HG03342 (cell line): ENCODE measurements around the gene STBD1.
"Not testable (repeated sequence)": the region's sequence is repeated elsewhere in the genome, so short reads cannot be mapped to it uniquely, and the experiment has no call there.

Experiments used
- ATAC-seq: cut with Tn5 transposase; IDR thresholded peaks from one replicate; pipeline ENCODE4 v1.9.1; 2021; ENCODE audit warnings: mild to moderate bottlenecking, moderate library complexity; ENCODE audit not compliant: unreplicated experiment

STBD1 gene

GRCh38 chr4:76315267-76315918 lies 8.9 kb downstream of the STBD1 start:
- no peak for ATAC-seq

GRCh38 chr4:76316131-76316530 lies 9.6 kb downstream of the STBD1 start:
- ATAC-seq, result no peak

- no peak for ATAC-seq
Observed at GRCh38 chr4:76322236-76322635, 15.7 kb downstream of the STBD1 start.

GRCh38 chr4:76325072-76325471 lies 18.5 kb downstream of the STBD1 start:
- no peak for ATAC-seq

- ATAC-seq, result no peak
Observed at GRCh38 chr4:76326515-76326914, 20.0 kb downstream of the STBD1 start.

GRCh38 chr4:76334885-76335284 lies 28.4 kb downstream of the STBD1 start:
- no peak for ATAC-seq

- no peak for ATAC-seq
Observed at GRCh38 chr4:76339364-76339763, 32.8 kb downstream of the STBD1 start.

- no peak for ATAC-seq
Observed at GRCh38 chr4:76341063-76341462, 34.5 kb downstream of the STBD1 start.

GRCh38 chr4:76342191-76342590 lies 35.7 kb downstream of the STBD1 start:
- no peak for ATAC-seq

- no peak for ATAC-seq
Observed at GRCh38 chr4:76342803-76343202, 36.3 kb downstream of the STBD1 start.

GRCh38 chr4:76354517-76355473 lies 48.3 kb downstream of the STBD1 start:
- ATAC-seq, result no peak

GRCh38 chr4:76357981-76358380 lies 51.4 kb downstream of the STBD1 start:
- ATAC-seq, result no peak

- not testable (repeated sequence) for ATAC-seq
Observed at GRCh38 chr4:76359881-76360466, 53.4 kb downstream of the STBD1 start.
